Measurements from ENCODE around the gene TSKU. TPM values are rescaled to one million over a fixed set of nuclear protein-coding genes. Genes with fewer than 3 reads are reported as not detected.
A peak's percentile ranks its signal among the peaks of the same experiment; 100 is the strongest.

TSKU gene
- total and polyA plus RNA-seq, 9 of the 15 experiments (the other 6 are each of a cell fraction or from before 2014, with no cell fraction given) = 0.60 to 11.9 (median 8.4) TPM

DNA sequence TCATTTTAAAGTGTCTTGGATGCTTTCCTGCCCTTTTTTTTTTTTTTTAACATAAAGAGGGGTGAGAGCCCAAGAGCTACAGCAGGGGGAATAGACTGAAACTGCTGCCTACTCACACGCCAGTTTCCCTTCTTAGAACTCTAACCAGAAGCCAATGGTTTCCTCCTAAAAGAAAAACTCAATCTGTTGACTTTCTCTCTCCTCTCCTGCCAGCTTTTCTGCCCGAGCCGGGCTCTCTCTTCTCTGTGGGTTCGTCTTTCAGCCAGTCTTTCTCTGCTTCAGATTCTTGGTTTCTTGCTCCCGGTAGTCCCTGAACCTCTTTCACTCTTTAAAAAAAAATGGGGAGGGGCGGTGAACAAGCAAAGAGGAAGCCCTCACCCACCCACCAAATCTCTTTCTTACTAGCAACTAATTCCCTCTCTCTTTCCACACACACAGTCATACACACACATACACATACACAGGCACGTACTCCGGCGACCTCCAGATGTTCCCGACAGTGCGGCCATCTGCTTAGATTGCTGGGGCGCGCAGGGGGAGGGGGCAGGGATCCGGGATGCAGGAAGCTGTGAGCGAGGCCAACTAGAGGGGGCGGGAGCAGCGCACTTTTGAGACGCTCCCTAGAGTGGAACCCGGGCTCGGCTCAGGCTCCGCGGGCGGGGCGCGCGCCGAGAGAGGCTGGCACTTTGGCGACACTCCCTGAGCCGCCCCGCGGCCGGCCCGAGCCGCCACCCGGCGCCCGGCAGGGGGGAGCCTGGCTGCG lies 444 bp upstream of the TSKU start:
- FAIRE-seq (peak; percentile 82), ATAC-seq (peak; percentile 78), DNase-seq (ENCODE audit: extremely low read depth in 1 of 4, low spot score in 3 of 4) (peak; percentile 92 to 95 (median 92))
- 2% methylated on average over 18 of the region's 38 CpGs for WGBS (ENCODE audit: insufficient coverage, low coverage, missing lambda C conversion rate)
- Histone ChIP-seq H3K36me3 (ENCODE audit: control insufficient read depth, insufficient read depth, low read length) (peaks cover 9% of the 10 kb centered on the region; the same call in 2 of the 3 replicates), H3K79me2 (ENCODE audit: control insufficient read depth, insufficient read depth, low read length) (peaks cover 45% of the 10 kb centered on the region), H2AFZ (ENCODE audit: low read depth, low read length) (peak overlapping the region; percentile 96), H3K4me2 (ENCODE audit: insufficient read depth, low read length) (peak overlapping the region; percentile 92), H3K9ac (ENCODE audit: insufficient read depth in 1 of 2, low read depth in 2 of 2, low read length in 2 of 2) (peak overlapping the region; percentile 85 to 99), H3K9me3 (replicated peaks; ENCODE audit: control insufficient read depth, insufficient read depth, low read depth, low read length) (no peaks in the 10 kb centered on the region; the same call in 1 of the 2 replicates), H3K4me3 (peak overlapping the region; percentile 71), H3K27me3 (ENCODE audit: control insufficient read depth in 2 of 2, insufficient read depth in 2 of 2, low read length in 2 of 2) (no peaks in the 10 kb centered on the region), H4K20me1 (replicated peaks; ENCODE audit: control insufficient read depth, insufficient read depth, low read length) (peaks cover 12% of the 10 kb centered on the region), H3K4me1 (replicated peaks in 1 of 2; ENCODE audit: control insufficient read depth in 2 of 2, insufficient read depth in 2 of 2, low read length in 2 of 2) (peaks cover 33 to 49% of the 10 kb centered on the region in 2 experiments), H3K27ac (ENCODE audit: extremely low read depth, low read depth, low read length) (peak overlapping the region; percentile 50; the same call in 2 of the 3 replicates), H3K9me1 (ENCODE audit: control insufficient read depth, insufficient read depth, low read length) (peaks cover 3% of the 10 kb centered on the region)
- in situ Hi-C loops (cut with MboI) = loop anchor here (5.0 kb wide), 1 partner anchor 45 kb away; no protein-coding TSS in a partner anchor
- intact Hi-C loops (cut with micrococcal nuclease) = no loop called here
- ChIA-PET POLR2A (interaction anchor here (0.6 to 2.2 kb wide), 6 partner anchors 19 to 82 kb away, joined by 3 to 7 read pairs (median 4); no protein-coding TSS in a partner anchor), CTCF (ENCODE audit: low intra/inter-chr PET ratio) (no interaction called here)
- BruUV-seq (replicated peaks) = TSS peak; percentile 87
- no peak for TF ChIP-seq ZNF140 (CRISPR knock-in tag; IDR thresholded peaks at IDR 0.05)
- peak; percentile 58 for TF ChIP-seq MYC (IDR thresholded peaks at IDR 0.05; ENCODE audit: low read depth, low read length)
- 0 out of 2 replicates have a peak, but pooled peaks have one; percentile 32 for TF ChIP-seq MYC (CRISPR knock-in tag; IDR thresholded peaks at IDR 0.05; ENCODE audit: borderline replicate concordance, low read depth)
- TF ChIP-seq GABPA (tag; conservative IDR thresholded peaks at IDR 0.05; ENCODE audit: low read depth) = no peak
- peak; percentile 63 for TF ChIP-seq ARID1B (IDR thresholded peaks at IDR 0.05)
- no peak for TF ChIP-seq PTBP1 (IDR thresholded peaks at IDR 0.05; ENCODE audit: low read depth, low read length)
- TF ChIP-seq FIP1L1 (IDR thresholded peaks at IDR 0.05; ENCODE audit: low read depth, low read length, poor library complexity, severe bottlenecking) = no peak
- no peak for TF ChIP-seq RBM14 (IDR thresholded peaks at IDR 0.05; ENCODE audit: borderline replicate concordance, insufficient read depth, low read depth, low read length)
- TF ChIP-seq ZNF175 (CRISPR knock-in tag; IDR thresholded peaks at IDR 0.05; ENCODE audit: low read depth) = no peak
- peak; percentile 16; the same call in 1 of the 2 replicates for TF ChIP-seq NCOR1 (IDR thresholded peaks at IDR 0.05)
- no peak for TF ChIP-seq FUS (optimal IDR thresholded peaks at IDR 0.05; ENCODE audit: low read depth, low read length)
- peak; percentile 60 for TF ChIP-seq NCOA1 (IDR thresholded peaks at IDR 0.05; ENCODE audit: low read depth)
- TF ChIP-seq RBM17 (IDR thresholded peaks at IDR 0.05; ENCODE audit: borderline replicate concordance, low read depth, low read length) = no peak
- no peak for TF ChIP-seq NONO (IDR thresholded peaks at IDR 0.05; ENCODE audit: low read depth in 2 of 2, low read length in 1 of 2)
- no peak for TF ChIP-seq SAFB (IDR thresholded peaks at IDR 0.05; ENCODE audit: borderline replicate concordance, low read depth, low read length)
- no peak for TF ChIP-seq SIN3A (IDR thresholded peaks at IDR 0.05; ENCODE audit: borderline replicate concordance in 2 of 2, control insufficient read depth in 1 of 2, low read depth in 2 of 2, low read length in 2 of 2)
- no peak for TF ChIP-seq BRCA1 (IDR thresholded peaks at IDR 0.05)
- no peak for TF ChIP-seq BRCA1 (CRISPR knock-in tag; IDR thresholded peaks at IDR 0.05)
- TF ChIP-seq, protein P1, sequence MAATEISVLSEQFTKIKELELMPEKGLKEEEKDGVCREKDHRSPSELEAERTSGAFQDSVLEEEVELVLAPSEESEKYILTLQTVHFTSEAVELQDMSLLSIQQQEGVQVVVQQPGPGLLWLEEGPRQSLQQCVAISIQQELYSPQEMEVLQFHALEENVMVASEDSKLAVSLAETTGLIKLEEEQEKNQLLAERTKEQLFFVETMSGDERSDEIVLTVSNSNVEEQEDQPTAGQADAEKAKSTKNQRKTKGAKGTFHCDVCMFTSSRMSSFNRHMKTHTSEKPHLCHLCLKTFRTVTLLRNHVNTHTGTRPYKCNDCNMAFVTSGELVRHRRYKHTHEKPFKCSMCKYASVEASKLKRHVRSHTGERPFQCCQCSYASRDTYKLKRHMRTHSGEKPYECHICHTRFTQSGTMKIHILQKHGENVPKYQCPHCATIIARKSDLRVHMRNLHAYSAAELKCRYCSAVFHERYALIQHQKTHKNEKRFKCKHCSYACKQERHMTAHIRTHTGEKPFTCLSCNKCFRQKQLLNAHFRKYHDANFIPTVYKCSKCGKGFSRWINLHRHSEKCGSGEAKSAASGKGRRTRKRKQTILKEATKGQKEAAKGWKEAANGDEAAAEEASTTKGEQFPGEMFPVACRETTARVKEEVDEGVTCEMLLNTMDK (IDR thresholded peaks at IDR 0.05; ENCODE audit: borderline replicate concordance, insufficient read depth, low read depth, low read length, poor library complexity, severe bottlenecking) = peak; percentile 0
- no peak for TF ChIP-seq DACH1 (IDR thresholded peaks at IDR 0.05; ENCODE audit: partially characterized antibody)
- TF ChIP-seq ZFX (CRISPR knock-in tag; IDR thresholded peaks at IDR 0.05) = no peak

Data from K562 (cell line).